H1 (cell line): ENCODE results near the gene USP43.

ENCODE experiments used
- CTCF ChIP-seq, 3 experiments: IDR thresholded peaks; 1 replicate in 2 of 3; 2 replicates in 1 of 3; pipeline versions ENCODE4 v1.5.1 to v1.6.1; 2011; ENCODE audit warnings: low read length in 3 of 3, mild to moderate bottlenecking in 3 of 3, inconsistent platforms in 2 of 3, low read depth in 1 of 3, moderate library complexity in 1 of 3; ENCODE audit not compliant: insufficient read depth in 1 of 3; ENCODE audit errors: control extremely low read depth in 1 of 3
- EP300 ChIP-seq, 2 experiments: IDR thresholded peaks; 1 replicate in 1 of 2; 2 replicates in 1 of 2; pipeline ENCODE4 v1.6.1; 2011 to 2012; ENCODE audit warnings: low read depth in 2 of 2, low read length in 2 of 2, mild to moderate bottlenecking in 2 of 2, borderline replicate concordance in 1 of 2, inconsistent platforms in 1 of 2, moderate library complexity in 1 of 2
- HDAC6 ChIP-seq: IDR thresholded peaks from one replicate; pipeline ENCODE4 v1.7.1; 2012; ENCODE audit warnings: low read depth, mild to moderate bottlenecking, inconsistent platforms, low read length, moderate library complexity
- POLR2A ChIP-seq, 2 experiments: IDR thresholded peaks; 1 replicate in 1 of 2; 2 replicates in 1 of 2; pipeline ENCODE4 v1.6.1; 2011; ENCODE audit warnings: low read depth in 2 of 2, low read length in 2 of 2, mild to moderate bottlenecking in 2 of 2; ENCODE audit errors: control extremely low read depth in 1 of 2
- POLR2AphosphoS5 ChIP-seq: IDR thresholded peaks from 2 replicates; pipeline ENCODE4 v1.6.1; 2011; ENCODE audit warnings: low read depth, low read length
- RFX5 ChIP-seq: IDR thresholded peaks from 2 replicates; pipeline ENCODE4 v1.6.1; 2011; ENCODE audit warnings: low read depth, low read length, improper control_type of control experiment, borderline replicate concordance
- SUZ12 ChIP-seq: fragments of 200-600 bp; sonication (generic); IDR thresholded peaks from 2 replicates; pipeline ENCODE4 v1.6.1; 2012; ENCODE audit warnings: mild to moderate bottlenecking, inconsistent platforms, low read length, moderate library complexity, mixed read lengths
- TAF7 ChIP-seq: optimal IDR thresholded peaks from 2 replicates; pipeline ENCODE3; 2011; ENCODE audit warnings: low read depth, mild to moderate bottlenecking, inconsistent platforms, low read length, moderate library complexity, borderline replicate concordance
- USF2 ChIP-seq: IDR thresholded peaks from 2 replicates; pipeline ENCODE4 v1.6.1; 2011; ENCODE audit warnings: low read length, improper control_type of control experiment
- TF ChIP-seq, protein P1 (sequence below): IDR thresholded peaks from 2 replicates; pipeline ENCODE4 v1.6.1; 2011; ENCODE audit warnings: low read depth, mild to moderate bottlenecking, low read length; ENCODE audit not compliant: insufficient read depth

DNA sequence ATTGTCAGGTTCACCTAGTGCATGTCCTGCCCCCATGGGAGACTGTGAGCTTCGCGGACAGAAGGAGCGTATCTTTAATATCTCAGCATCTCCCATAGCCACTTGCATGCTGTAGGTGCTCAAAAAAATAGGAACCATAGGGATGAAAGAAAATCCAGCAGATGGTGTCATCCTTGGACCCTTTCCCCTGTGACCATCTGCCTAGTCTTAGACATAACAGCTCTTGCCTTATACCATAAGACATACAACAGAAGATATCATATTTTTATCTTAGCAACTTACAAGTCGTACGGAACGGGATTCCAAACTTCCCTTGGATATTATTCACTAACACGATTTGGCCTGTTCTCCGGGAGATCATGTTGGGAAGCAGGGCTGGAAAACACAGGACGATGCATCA, 131.6 kb downstream of the USP43 start:
- TF ChIP-seq SUZ12 = no peak
- TF ChIP-seq TAF7 = no peak
- TF ChIP-seq HDAC6 = no peak
- no peak for TF ChIP-seq RFX5
- TF ChIP-seq, protein P1, sequence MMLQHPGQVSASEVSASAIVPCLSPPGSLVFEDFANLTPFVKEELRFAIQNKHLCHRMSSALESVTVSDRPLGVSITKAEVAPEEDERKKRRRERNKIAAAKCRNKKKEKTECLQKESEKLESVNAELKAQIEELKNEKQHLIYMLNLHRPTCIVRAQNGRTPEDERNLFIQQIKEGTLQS = no peak
- TF ChIP-seq CTCF (IDR thresholded peaks at IDR 0.05; ENCODE audit: control extremely low read depth in 1 of 3, insufficient read depth in 1 of 3, low read depth in 1 of 3, low read length in 3 of 3) = no peak
- no peak for TF ChIP-seq POLR2A (IDR thresholded peaks at IDR 0.05; ENCODE audit: control extremely low read depth in 1 of 2, low read depth in 2 of 2, low read length in 2 of 2)
- no peak for TF ChIP-seq EP300 (IDR thresholded peaks at IDR 0.05; ENCODE audit: borderline replicate concordance in 1 of 2, low read depth in 2 of 2, low read length in 2 of 2)
- TF ChIP-seq POLR2AphosphoS5 = no peak
- no peak for TF ChIP-seq USF2
